ENCODE data around the gene C4orf51.
"Not testable (repeated sequence)": the region's sequence is repeated elsewhere in the genome, so short reads cannot be mapped to it uniquely, and the experiment has no call there.

The C4orf51 gene

DNA sequence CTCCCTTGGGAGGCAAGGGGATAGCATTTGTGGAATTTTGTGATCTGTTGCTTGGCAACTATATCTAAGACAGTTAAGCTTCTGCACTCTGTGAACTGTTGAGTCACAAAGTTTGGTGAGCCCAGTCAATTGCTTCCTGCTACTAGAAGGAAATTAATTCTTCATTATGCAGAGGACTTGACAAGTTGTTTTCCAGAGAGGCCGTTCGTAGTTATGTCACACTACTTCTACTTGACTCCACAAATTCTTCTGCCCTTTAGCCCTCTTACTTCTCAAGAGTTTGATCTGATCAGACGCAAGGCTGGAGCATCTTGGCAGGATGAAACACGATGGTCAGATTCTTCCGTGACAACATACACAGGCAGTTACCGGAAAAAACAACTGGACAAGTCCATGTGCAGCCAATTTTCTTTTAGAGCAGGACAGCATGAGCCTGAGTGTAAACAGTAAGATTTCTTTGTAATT is at the start of gene C4orf51:
Gene C4orf51, plus strand, starts transcription at position 156 of the 465 bp plus-strand sequence. Its CDS starts 58 bp downstream, at position 214.
- Histone ChIP-seq H3K9me3 (ENCODE audit: low read length) (no peaks in the 10 kb centered on the region), H3K36me3 (ENCODE audit: insufficient read depth, low read length) (no peaks in the 10 kb centered on the region), H3K9ac (ENCODE audit: low read length) (no peak within 1 kb of the TSS), H3K4me3 (ENCODE audit: low read depth in 1 of 2, low read length in 2 of 2) (no peak within 1 kb of the TSS), H3K27ac (ENCODE audit: low read depth, low read length) (no peak within 1 kb of the TSS), H3K27me3 (ENCODE audit: control insufficient read depth in 1 of 2, insufficient read depth in 2 of 2, low read length in 2 of 2) (no peaks in the 10 kb centered on the region), H3K4me1 (ENCODE audit: insufficient read depth, low read length) (peaks cover 16% of the 10 kb centered on the region)

DNA sequence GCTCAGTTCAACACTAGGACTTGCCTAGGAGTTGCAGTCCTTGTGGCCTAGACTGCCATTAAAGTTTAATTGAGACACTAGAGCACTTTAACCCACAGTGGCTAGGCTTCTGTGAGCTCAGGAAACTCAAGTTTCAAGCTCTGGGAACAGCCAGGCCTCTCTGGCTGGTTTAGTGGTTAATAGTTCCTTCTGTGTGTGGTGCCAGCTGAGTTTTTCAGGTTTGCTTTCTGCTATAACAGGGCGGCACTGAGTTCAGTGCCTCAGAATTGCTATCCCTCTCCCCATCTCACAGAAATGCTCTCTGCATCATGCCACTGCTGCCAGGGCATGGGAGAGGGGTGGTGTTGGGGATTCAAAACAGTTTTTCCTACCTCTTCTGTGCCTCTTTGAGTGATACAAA is 44.8 kb upstream of the C4orf51 start:
- H3K9me3 ChIP-seq (ENCODE audit: low read length), result no peaks in the 10 kb centered on the region
- no peak overlapping the region for H3K4me3 ChIP-seq (ENCODE audit: low read depth in 1 of 2, low read length in 2 of 2)
- no peak overlapping the region for H3K27ac ChIP-seq (ENCODE audit: low read depth, low read length)
- H3K4me1 ChIP-seq (ENCODE audit: insufficient read depth, low read length), result no peaks in the 10 kb centered on the region
- H3K27me3 ChIP-seq (ENCODE audit: control insufficient read depth in 1 of 2, insufficient read depth in 2 of 2, low read length in 2 of 2), result no peaks in the 10 kb centered on the region
- peaks cover 7% of the 10 kb centered on the region for H3K36me3 ChIP-seq (ENCODE audit: insufficient read depth, low read length)
- no peak overlapping the region for H3K9ac ChIP-seq (ENCODE audit: low read length)

DNA sequence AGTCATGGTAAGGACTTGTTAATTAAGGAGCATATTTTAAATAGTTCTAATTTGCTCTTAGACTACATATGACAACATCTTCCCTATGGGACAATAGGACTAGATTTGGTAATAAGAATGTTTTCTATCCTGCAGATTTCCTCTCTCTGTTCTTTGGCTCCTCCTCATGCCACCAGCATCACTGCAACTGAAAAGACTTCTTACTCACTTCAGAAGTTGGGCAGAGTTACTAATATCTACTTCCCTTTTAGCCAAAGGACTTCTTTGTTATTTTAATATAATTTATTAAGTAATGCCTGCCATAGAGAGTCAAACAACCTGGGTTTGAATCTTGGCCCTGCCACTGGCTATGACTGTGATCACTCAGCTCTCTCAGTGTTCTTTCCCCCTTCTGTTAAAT is 44.3 kb upstream of the C4orf51 start:
- H3K4me1 ChIP-seq (ENCODE audit: insufficient read depth, low read length), result no peaks in the 10 kb centered on the region
- no peak overlapping the region for H3K27ac ChIP-seq (ENCODE audit: low read depth, low read length)
- no peaks in the 10 kb centered on the region for H3K27me3 ChIP-seq (ENCODE audit: control insufficient read depth in 1 of 2, insufficient read depth in 2 of 2, low read length in 2 of 2)
- no peaks in the 10 kb centered on the region for H3K9me3 ChIP-seq (ENCODE audit: low read length)
- H3K36me3 ChIP-seq (ENCODE audit: insufficient read depth, low read length), result peaks cover 7% of the 10 kb centered on the region
- no peak overlapping the region for H3K4me3 ChIP-seq (ENCODE audit: low read depth in 1 of 2, low read length in 2 of 2)
- no peak overlapping the region for H3K9ac ChIP-seq (ENCODE audit: low read length)

DNA sequence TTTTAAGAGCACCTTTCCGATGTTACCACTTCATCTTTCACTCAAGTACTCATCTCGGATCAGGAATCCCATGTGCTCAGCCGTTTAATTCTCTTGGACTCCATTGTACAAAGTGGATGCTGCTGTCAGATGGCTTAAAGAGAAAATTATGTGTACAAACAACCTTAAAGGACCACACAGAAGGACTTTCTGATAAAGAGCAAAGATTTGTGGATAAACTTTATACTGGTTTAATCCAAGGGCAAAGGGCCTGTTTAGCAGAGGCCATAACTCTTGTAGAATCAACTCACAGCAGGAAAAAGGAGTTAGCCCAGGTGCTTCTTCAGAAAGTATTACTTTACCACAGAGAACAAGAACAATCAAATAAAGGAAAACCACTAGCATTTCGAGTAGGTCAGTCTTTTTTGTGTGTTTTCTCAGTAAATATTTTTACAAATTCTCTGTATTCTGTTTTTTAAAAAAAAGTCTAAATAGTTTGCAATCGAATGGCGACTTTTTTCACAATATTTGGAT is 40.7 kb upstream of the C4orf51 start:
- Histone ChIP-seq H3K27ac (ENCODE audit: low read depth, low read length) (no peak overlapping the region), H3K27me3 (ENCODE audit: control insufficient read depth in 1 of 2, insufficient read depth in 2 of 2, low read length in 2 of 2) (no peaks in the 10 kb centered on the region), H3K9me3 (ENCODE audit: low read length) (no peaks in the 10 kb centered on the region), H3K9ac (ENCODE audit: low read length) (no peak overlapping the region), H3K36me3 (ENCODE audit: insufficient read depth, low read length) (peaks cover 7% of the 10 kb centered on the region), H3K4me1 (ENCODE audit: insufficient read depth, low read length) (no peaks in the 10 kb centered on the region), H3K4me3 (ENCODE audit: low read depth in 1 of 2, low read length in 2 of 2) (no peak overlapping the region)

DNA sequence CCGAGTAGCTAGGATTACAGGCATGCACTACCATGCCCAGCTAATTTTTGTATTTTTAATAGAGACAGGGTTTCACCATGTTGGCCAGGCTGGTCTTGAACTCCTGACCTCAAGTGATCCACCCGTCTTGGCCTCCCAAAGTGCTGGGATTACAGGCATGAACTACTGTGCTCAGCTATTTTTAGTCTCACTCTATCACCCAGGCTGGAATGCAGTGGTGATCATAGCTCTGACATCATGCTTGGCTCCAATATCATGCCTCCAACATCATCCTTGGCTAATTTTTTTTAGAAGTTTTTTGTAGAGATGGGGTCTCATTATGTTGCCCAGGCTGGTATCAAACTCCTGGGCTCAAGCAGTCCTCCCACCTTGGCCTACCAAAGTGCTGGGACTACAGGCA is 39.7 kb upstream of the C4orf51 start:
- not testable (repeated sequence) for H3K4me1 ChIP-seq (ENCODE audit: insufficient read depth, low read length); H3K36me3 ChIP-seq (ENCODE audit: insufficient read depth, low read length); H3K27me3 ChIP-seq (ENCODE audit: control insufficient read depth in 1 of 2, insufficient read depth in 2 of 2, low read length in 2 of 2); H3K27ac ChIP-seq (ENCODE audit: low read depth, low read length); H3K9ac ChIP-seq (ENCODE audit: low read length); H3K4me3 ChIP-seq (ENCODE audit: low read depth in 1 of 2, low read length in 2 of 2); H3K9me3 ChIP-seq (ENCODE audit: low read length)

DNA sequence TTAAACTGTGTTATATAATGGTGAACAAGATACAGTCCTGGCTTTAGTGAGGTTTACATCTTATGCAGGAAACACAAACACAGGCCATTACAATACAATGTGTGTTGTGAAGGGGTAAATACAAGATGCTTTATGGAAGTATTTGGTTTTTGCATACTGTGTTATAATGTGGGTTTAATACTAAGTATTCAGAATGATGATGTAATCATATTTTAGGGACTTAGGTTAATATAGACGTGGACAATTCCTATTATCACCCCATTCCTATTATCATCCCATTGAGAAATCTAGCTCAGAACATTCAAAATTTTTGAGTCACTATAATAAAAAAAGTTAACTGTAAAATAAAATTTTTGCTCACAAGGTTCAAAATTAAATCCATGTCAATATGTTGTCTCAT is 36.7 kb upstream of the C4orf51 start:
- no peaks in the 10 kb centered on the region for H3K27me3 ChIP-seq (ENCODE audit: control insufficient read depth in 1 of 2, insufficient read depth in 2 of 2, low read length in 2 of 2)
- no peaks in the 10 kb centered on the region for H3K9me3 ChIP-seq (ENCODE audit: low read length)
- no peaks in the 10 kb centered on the region for H3K4me1 ChIP-seq (ENCODE audit: insufficient read depth, low read length)
- no peak overlapping the region for H3K9ac ChIP-seq (ENCODE audit: low read length)
- H3K27ac ChIP-seq (ENCODE audit: low read depth, low read length), result no peak overlapping the region
- H3K4me3 ChIP-seq (ENCODE audit: low read depth in 1 of 2, low read length in 2 of 2), result no peak overlapping the region
- H3K36me3 ChIP-seq (ENCODE audit: insufficient read depth, low read length), result peaks cover 7% of the 10 kb centered on the region

DNA sequence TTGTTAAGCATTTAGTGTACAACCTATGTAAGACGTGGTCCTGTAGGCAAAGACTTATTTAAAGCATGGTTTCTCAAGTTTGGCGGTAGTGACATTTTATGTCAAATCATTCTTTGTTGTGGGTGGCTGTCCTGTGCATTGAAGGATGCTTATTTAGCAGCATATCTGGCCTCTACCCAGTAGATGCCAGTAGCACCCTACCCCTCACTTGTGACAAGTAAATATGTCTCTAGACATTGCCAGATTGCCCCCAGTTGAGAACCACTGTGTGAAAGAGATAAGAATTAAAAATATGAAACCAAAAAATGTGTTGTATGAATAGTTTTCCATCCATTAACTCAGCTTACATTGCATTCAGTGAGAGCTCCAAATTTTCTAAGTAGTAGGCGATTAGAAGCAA is 35.2 kb upstream of the C4orf51 start:
- Histone ChIP-seq H3K4me3 (ENCODE audit: low read depth in 1 of 2, low read length in 2 of 2) (no peak overlapping the region), H3K4me1 (ENCODE audit: insufficient read depth, low read length) (no peaks in the 10 kb centered on the region), H3K36me3 (ENCODE audit: insufficient read depth, low read length) (no peaks in the 10 kb centered on the region), H3K9ac (ENCODE audit: low read length) (no peak overlapping the region), H3K27me3 (ENCODE audit: control insufficient read depth in 1 of 2, insufficient read depth in 2 of 2, low read length in 2 of 2) (no peaks in the 10 kb centered on the region), H3K9me3 (ENCODE audit: low read length) (no peaks in the 10 kb centered on the region), H3K27ac (ENCODE audit: low read depth, low read length) (no peak overlapping the region)

DNA sequence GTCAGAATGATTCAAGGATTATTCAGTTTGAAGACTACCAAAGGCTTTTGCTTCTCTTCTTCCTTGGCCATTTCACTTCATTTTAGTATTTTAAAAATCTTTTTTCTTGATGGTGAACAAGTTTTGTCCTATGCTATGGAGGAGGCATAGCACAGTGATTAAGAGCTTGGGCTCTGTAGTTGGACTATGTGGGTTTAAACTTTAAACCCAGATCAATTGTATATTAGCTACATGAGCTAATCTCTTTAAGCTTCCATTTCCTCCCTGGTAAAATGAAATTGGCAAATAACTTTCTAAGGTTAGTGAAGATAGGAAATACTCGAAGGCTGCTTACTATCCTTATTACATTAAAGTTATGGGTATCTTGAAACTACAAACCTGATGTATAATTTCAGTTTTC is 23.8 kb upstream of the C4orf51 start:
- Histone ChIP-seq H3K9ac (ENCODE audit: low read length) (no peak overlapping the region), H3K4me1 (ENCODE audit: insufficient read depth, low read length) (no peaks in the 10 kb centered on the region), H3K4me3 (ENCODE audit: low read depth in 1 of 2, low read length in 2 of 2) (no peak overlapping the region), H3K9me3 (ENCODE audit: low read length) (no peaks in the 10 kb centered on the region), H3K27me3 (ENCODE audit: control insufficient read depth in 1 of 2, insufficient read depth in 2 of 2, low read length in 2 of 2) (no peaks in the 10 kb centered on the region), H3K27ac (ENCODE audit: low read depth, low read length) (no peak overlapping the region), H3K36me3 (ENCODE audit: insufficient read depth, low read length) (peaks cover 15% of the 10 kb centered on the region)

DNA sequence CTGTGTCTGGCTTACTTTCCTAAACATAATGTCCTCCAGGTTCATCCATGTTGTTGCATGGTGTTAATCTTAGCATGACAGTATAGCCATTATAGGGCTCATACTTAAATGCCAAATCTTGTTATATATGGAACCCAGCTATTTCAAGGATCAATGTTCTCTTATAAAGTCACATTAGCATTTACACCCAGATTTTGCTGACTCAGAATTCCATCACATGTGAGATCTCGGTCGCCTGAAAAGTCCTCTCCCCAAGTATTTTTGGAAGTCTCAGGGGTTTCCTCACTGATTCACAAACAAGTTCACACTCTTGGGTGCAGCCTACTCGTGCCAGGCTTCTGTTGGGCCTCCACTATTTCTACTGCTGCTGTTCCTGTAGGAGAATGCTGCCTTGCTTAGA is 19.9 kb upstream of the C4orf51 start:
- Histone ChIP-seq H3K27ac (ENCODE audit: low read depth, low read length) (no peak overlapping the region), H3K4me3 (ENCODE audit: low read depth in 1 of 2, low read length in 2 of 2) (no peak overlapping the region), H3K9ac (ENCODE audit: low read length) (no peak overlapping the region), H3K36me3 (ENCODE audit: insufficient read depth, low read length) (peaks cover 4% of the 10 kb centered on the region), H3K27me3 (ENCODE audit: control insufficient read depth in 1 of 2, insufficient read depth in 2 of 2, low read length in 2 of 2) (no peaks in the 10 kb centered on the region), H3K4me1 (ENCODE audit: insufficient read depth, low read length) (no peaks in the 10 kb centered on the region), H3K9me3 (ENCODE audit: low read length) (no peaks in the 10 kb centered on the region)

DNA sequence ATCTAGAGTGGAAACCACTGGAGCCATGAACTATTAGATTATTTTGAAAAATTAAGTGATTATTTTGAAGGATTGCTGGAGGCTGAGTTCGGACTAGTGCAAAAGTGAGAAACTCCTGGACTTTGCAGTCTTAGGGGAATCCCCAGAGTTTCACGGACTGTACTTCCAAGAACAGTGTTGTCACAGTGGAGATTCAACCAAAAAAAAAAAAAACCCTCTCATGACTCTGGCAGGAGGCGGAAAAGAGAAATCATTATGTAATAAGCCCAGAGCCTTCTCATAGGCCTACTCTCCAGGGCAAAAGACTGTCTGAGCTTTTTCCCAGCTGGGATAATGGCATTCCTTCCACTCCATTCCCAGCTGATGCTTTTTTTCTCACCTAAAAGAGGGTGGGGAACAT is 16.8 kb upstream of the C4orf51 start:
- Histone ChIP-seq H3K4me3 (ENCODE audit: low read depth in 1 of 2, low read length in 2 of 2) (no peak overlapping the region), H3K9me3 (ENCODE audit: low read length) (no peaks in the 10 kb centered on the region), H3K36me3 (ENCODE audit: insufficient read depth, low read length) (no peaks in the 10 kb centered on the region), H3K27me3 (ENCODE audit: control insufficient read depth in 1 of 2, insufficient read depth in 2 of 2, low read length in 2 of 2) (no peaks in the 10 kb centered on the region), H3K4me1 (ENCODE audit: insufficient read depth, low read length) (no peaks in the 10 kb centered on the region), H3K27ac (ENCODE audit: low read depth, low read length) (no peak overlapping the region), H3K9ac (ENCODE audit: low read length) (no peak overlapping the region)

DNA sequence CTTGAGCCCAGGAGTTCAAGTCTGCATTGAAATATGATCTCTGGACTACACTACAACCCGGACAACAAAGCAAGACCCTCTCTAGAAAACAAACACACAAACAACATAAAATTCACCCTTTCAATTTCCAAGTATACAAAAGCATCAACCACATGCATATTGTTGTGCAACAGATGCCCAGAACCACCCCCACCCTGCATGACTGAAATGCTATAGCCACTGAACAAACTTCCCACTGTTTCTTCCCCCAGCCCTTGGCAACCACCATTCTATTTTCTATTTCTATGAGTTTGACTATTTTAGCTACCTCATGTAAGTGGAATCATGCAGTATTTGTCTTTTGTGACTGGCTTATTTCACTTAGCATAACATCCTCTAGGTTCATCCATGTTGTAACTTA is 14.2 kb upstream of the C4orf51 start:
- Histone ChIP-seq H3K27me3 (ENCODE audit: control insufficient read depth in 1 of 2, insufficient read depth in 2 of 2, low read length in 2 of 2) (no peaks in the 10 kb centered on the region), H3K9me3 (ENCODE audit: low read length) (no peaks in the 10 kb centered on the region), H3K4me1 (ENCODE audit: insufficient read depth, low read length) (no peaks in the 10 kb centered on the region), H3K9ac (ENCODE audit: low read length) (no peak overlapping the region), H3K36me3 (ENCODE audit: insufficient read depth, low read length) (no peaks in the 10 kb centered on the region), H3K4me3 (ENCODE audit: low read depth in 1 of 2, low read length in 2 of 2) (no peak overlapping the region), H3K27ac (ENCODE audit: low read depth, low read length) (no peak overlapping the region)

DNA sequence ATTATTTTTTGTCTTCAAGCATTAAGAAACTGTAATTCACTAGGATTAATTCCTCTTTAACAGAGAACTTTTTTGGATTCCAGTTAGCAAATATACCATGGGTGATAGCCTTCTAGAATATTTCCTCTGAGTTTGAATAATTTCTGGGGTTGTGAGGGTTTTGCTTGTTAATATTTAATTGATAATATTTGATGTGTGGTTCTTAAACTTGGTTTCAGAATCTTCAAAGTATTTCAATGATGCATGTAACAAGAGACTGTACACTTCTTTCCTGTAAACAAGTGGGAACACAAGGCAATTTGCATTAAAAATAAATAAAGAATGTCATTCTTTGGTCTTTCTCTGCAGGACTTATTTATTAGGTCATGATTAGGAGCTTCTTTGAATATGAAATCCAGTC is 9.5 kb upstream of the C4orf51 start:
- Histone ChIP-seq H3K36me3 (ENCODE audit: insufficient read depth, low read length) (no peaks in the 10 kb centered on the region), H3K4me1 (ENCODE audit: insufficient read depth, low read length) (no peaks in the 10 kb centered on the region), H3K27me3 (ENCODE audit: control insufficient read depth in 1 of 2, insufficient read depth in 2 of 2, low read length in 2 of 2) (no peaks in the 10 kb centered on the region), H3K27ac (ENCODE audit: low read depth, low read length) (no peak overlapping the region), H3K4me3 (ENCODE audit: low read depth in 1 of 2, low read length in 2 of 2) (no peak overlapping the region), H3K9ac (ENCODE audit: low read length) (no peak overlapping the region), H3K9me3 (ENCODE audit: low read length) (no peaks in the 10 kb centered on the region)
